H9 (cell line): ENCODE results near the gene SLC25A34. TPM values are rescaled to one million over a fixed set of nuclear protein-coding genes. Genes with fewer than 3 reads are reported as not detected.

Experiments
- DNase-seq: peaks from one replicate; pipeline ENCODE4 v3.0.0-alpha.2; 2017
- H2AFZ ChIP-seq: one replicate; pipeline ENCODE4 v1.6.1; 2013; ENCODE audit warnings: mild to moderate bottlenecking, low read length, control low read depth, moderate library complexity
- H2AK5ac ChIP-seq: 2 replicates; pipeline ENCODE4 v1.6.1; 2013; ENCODE audit warnings: low read length, control low read depth, mixed read lengths; ENCODE audit not compliant: insufficient read length
- H2BK120ac ChIP-seq: one replicate; pipeline ENCODE4 v1.6.1; 2013; ENCODE audit warnings: low read depth, mild to moderate bottlenecking, low read length, control low read depth, inconsistent platforms; ENCODE audit not compliant: poor library complexity, severe bottlenecking
- H2BK12ac ChIP-seq: 2 replicates; pipeline ENCODE4 v1.6.1; 2013; ENCODE audit warnings: low read length, control low read depth, mixed read lengths, low read depth; ENCODE audit not compliant: insufficient read length
- H2BK15ac ChIP-seq: 2 replicates; pipeline ENCODE4 v1.6.1; 2013; ENCODE audit warnings: low read depth, low read length, control low read depth
- H2BK20ac ChIP-seq: one replicate; pipeline ENCODE4 v1.6.1; 2013; ENCODE audit warnings: low read depth, mild to moderate bottlenecking, low read length, control low read depth, inconsistent platforms; ENCODE audit not compliant: poor library complexity, severe bottlenecking
- H2BK5ac ChIP-seq: 2 replicates; pipeline ENCODE4 v1.6.1; 2013; ENCODE audit warnings: low read length, control low read depth, mixed read lengths; ENCODE audit not compliant: insufficient read length
- H3K14ac ChIP-seq: 2 replicates; pipeline ENCODE4 v1.6.1; 2013; ENCODE audit warnings: low read length, control low read depth; ENCODE audit not compliant: insufficient read depth
- H3K18ac ChIP-seq: 2 replicates; pipeline ENCODE4 v1.6.1; 2013; ENCODE audit warnings: low read depth, mild to moderate bottlenecking, mixed read lengths, low read length, control low read depth; ENCODE audit not compliant: insufficient read length
- H3K23ac ChIP-seq: 2 replicates; pipeline ENCODE4 v1.6.1; 2013; ENCODE audit warnings: low read length, control low read depth, mixed read lengths, low read depth; ENCODE audit not compliant: insufficient read length
- H3K23me2 ChIP-seq: 2 replicates; pipeline ENCODE4 v1.6.1; 2013; ENCODE audit warnings: low read depth, mild to moderate bottlenecking, mixed read lengths, low read length, control low read depth; ENCODE audit not compliant: insufficient read length, poor library complexity, severe bottlenecking
- H3K27ac ChIP-seq: 2 replicates; pipeline ENCODE4 v1.5.1; 2013; ENCODE audit warnings: low read length, control low read depth, mixed read lengths, low read depth; ENCODE audit not compliant: insufficient read length
- H3K27me3 ChIP-seq: 2 replicates; pipeline ENCODE4 v1.6.1; 2013; ENCODE audit warnings: low read length, control low read depth, inconsistent platforms; ENCODE audit not compliant: insufficient read depth
- H3K4ac ChIP-seq: 2 replicates; pipeline ENCODE4 v1.6.1; 2013; ENCODE audit warnings: low read depth, mild to moderate bottlenecking, control low read depth, inconsistent platforms, low read length, moderate library complexity
- H3K4me1 ChIP-seq: 2 replicates; pipeline ENCODE4 v1.6.1; 2013; ENCODE audit warnings: low read length, control low read depth, inconsistent platforms; ENCODE audit not compliant: insufficient read depth
- H3K4me2 ChIP-seq: 2 replicates; pipeline ENCODE4 v1.6.1; 2013; ENCODE audit warnings: low read length, control low read depth, mixed read lengths; ENCODE audit not compliant: insufficient read length, insufficient read depth
- H3K56ac ChIP-seq: 2 replicates; pipeline ENCODE4 v1.6.1; 2013; ENCODE audit warnings: low read depth, mild to moderate bottlenecking, mixed read lengths, low read length, control low read depth; ENCODE audit not compliant: insufficient read length
- H3K79me1 ChIP-seq: 2 replicates; pipeline ENCODE4 v1.6.1; 2013; ENCODE audit warnings: low read depth, mild to moderate bottlenecking, moderate library complexity, low read length, control low read depth, inconsistent platforms; ENCODE audit not compliant: insufficient read depth, poor library complexity, severe bottlenecking
- H3K79me2 ChIP-seq: 2 replicates; pipeline ENCODE4 v1.6.1; 2013; ENCODE audit warnings: low read length, control low read depth, inconsistent platforms; ENCODE audit not compliant: insufficient read depth
- H3K9ac ChIP-seq: 2 replicates; pipeline ENCODE4 v1.6.1; 2013; ENCODE audit warnings: low read length, control low read depth, mixed read lengths; ENCODE audit not compliant: insufficient read length; ENCODE audit errors: extremely low read depth
- H3K9me3 ChIP-seq: one replicate; pipeline ENCODE4 v1.6.1; 2013; ENCODE audit warnings: low read depth, low read length, inconsistent platforms; ENCODE audit not compliant: control insufficient read depth
- H3T11ph ChIP-seq: one replicate; pipeline ENCODE4 v1.6.1; 2013; ENCODE audit warnings: mild to moderate bottlenecking, low read length, control low read depth, inconsistent platforms
- H4K20me1 ChIP-seq: one replicate; pipeline ENCODE4 v1.6.1; 2013; ENCODE audit not compliant: control insufficient read depth, insufficient read length, insufficient read depth
- H4K5ac ChIP-seq: 2 replicates; pipeline ENCODE4 v1.6.1; 2013; ENCODE audit warnings: low read depth, mild to moderate bottlenecking, mixed read lengths, low read length, control low read depth; ENCODE audit not compliant: insufficient read length
- H4K8ac ChIP-seq: replicated peaks from 2 replicates; pipeline ENCODE4 v1.6.1; 2013; ENCODE audit warnings: low read length, control low read depth, mixed read lengths, low read depth; ENCODE audit not compliant: insufficient read length
- H4K91ac ChIP-seq: 2 replicates; pipeline ENCODE4 v1.6.1; 2013; ENCODE audit warnings: low read depth, mild to moderate bottlenecking, moderate library complexity, mixed read lengths, low read length, control low read depth; ENCODE audit not compliant: insufficient read length
- H3K27ac Mint-ChIP-seq, 3 experiments: 2 replicates in 2 of 3; 3 replicates in 1 of 3; pipeline ENCODE4 v1.8.0; 2020 to 2021; ENCODE audit warnings: mixed read lengths in 3 of 3, mild to moderate bottlenecking in 1 of 3, moderate library complexity in 1 of 3
- H3K27me3 Mint-ChIP-seq: 2 replicates; pipeline ENCODE4 v1.8.0; 2021; ENCODE audit warnings: low read depth, mild to moderate bottlenecking, moderate library complexity, mixed read lengths
- H3K36me3 Mint-ChIP-seq, 3 experiments: 2 replicates in 2 of 3; 3 replicates in 1 of 3; pipeline ENCODE4 v1.8.0; 2020 to 2021; ENCODE audit warnings: low read depth in 3 of 3, mixed read lengths in 3 of 3; ENCODE audit not compliant: insufficient read depth in 1 of 3
- H3K4me1 Mint-ChIP-seq, 2 experiments: 2 replicates each; pipeline ENCODE4 v1.8.0; 2020; ENCODE audit warnings: mixed read lengths in 2 of 2
- H3K4me3 Mint-ChIP-seq, 2 experiments: 2 replicates in 1 of 2; 3 replicates in 1 of 2; pipeline ENCODE4 v1.8.0; 2020 to 2021; ENCODE audit warnings: mild to moderate bottlenecking in 2 of 2, mixed read lengths in 2 of 2, moderate library complexity in 1 of 2
- H3K9me3 Mint-ChIP-seq, 2 experiments: 2 replicates in 1 of 2; 3 replicates in 1 of 2; pipeline ENCODE4 v1.8.0; 2020; ENCODE audit warnings: mild to moderate bottlenecking in 2 of 2, mixed read lengths in 2 of 2, moderate library complexity in 1 of 2
- WGBS: extraction: QIAGEN DNeasy Blood & Tissue Kit; methylation state at CpG from one replicate; pipeline ENCODE4 v1.1.7; 2013; ENCODE audit warnings: missing lambda C conversion rate, low lambda C conversion rate, mixed read lengths; ENCODE audit not compliant: insufficient read length; ENCODE audit errors: extremely low coverage; 5-methylcytosine and 5-hydroxymethylcytosine counted together
- total RNA-seq: library from RNA; stranded (reverse); gene quantifications from 2 replicates; pipeline ENCODE4 v1.2.1, GENCODE V29; 2021
- TF ChIP-seq, protein P1 (sequence below): fragments of 200-600 bp; sonication (generic); conservative IDR thresholded peaks from 3 replicates; pipeline ENCODE4 v1.8.0; 2021; ENCODE audit warnings: antibody characterized with exemption, mild to moderate bottlenecking

Gene SLC25A34
- total RNA-seq, 1 experiment from 2014 or later, result 1.5 TPM

DNA sequence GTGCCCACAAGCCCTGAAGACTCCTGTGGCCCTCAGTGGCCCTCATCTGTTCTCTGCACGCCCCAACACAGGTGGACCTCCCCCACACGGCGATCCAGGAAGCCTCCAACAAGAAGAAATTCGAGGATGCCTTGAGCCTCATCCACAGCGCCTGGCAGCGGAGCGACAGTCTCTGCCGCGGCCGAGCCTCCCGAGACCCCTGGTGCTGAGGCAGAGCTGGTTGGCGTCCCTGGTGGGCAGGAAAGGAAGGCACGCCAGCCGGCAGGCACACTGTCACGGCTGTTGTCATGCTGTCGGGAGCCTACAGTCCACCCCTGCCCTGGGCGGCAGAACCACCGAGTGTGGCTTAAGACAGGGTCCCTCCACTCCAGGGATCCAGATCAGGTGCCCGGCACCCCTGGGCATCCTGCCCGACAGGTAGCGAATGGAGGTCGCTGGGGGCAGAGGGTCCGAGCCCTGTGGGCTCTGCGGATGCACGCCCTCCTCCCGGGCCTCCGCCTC lies 2.3 kb upstream of the SLC25A34 start:
- no peak overlapping the region for H2BK20ac ChIP-seq
- no peak overlapping the region for H3T11ph ChIP-seq
- no peaks in the 10 kb centered on the region for H3K4me1 ChIP-seq
- H3K18ac ChIP-seq, result no peak overlapping the region
- H3K79me2 ChIP-seq, result no peaks in the 10 kb centered on the region
- H2BK15ac ChIP-seq, result no peak overlapping the region
- H4K8ac ChIP-seq, result no peak overlapping the region
- peaks cover 5 to 10% of the 10 kb centered on the region in 2 experiments for H3K4me1 Mint-ChIP-seq
- H2AFZ ChIP-seq, result no peak overlapping the region
- WGBS, result no CpG with 5 or more reads among the region's 27 CpGs
- H2BK120ac ChIP-seq, result no peak overlapping the region
- H2BK5ac ChIP-seq, result no peak overlapping the region
- H3K27me3 ChIP-seq, result no peaks in the 10 kb centered on the region
- no peaks in the 10 kb centered on the region for H3K23me2 ChIP-seq
- no peak overlapping the region for H3K4me3 Mint-ChIP-seq
- H3K14ac ChIP-seq, result no peak overlapping the region
- no peak overlapping the region for H3K23ac ChIP-seq
- H3K36me3 Mint-ChIP-seq, result peaks cover 9 to 28% (median 24%) of the 10 kb centered on the region in 3 experiments; a peak in 5 of 7 replicates
- H3K56ac ChIP-seq, result no peak overlapping the region
- TF ChIP-seq, protein P1, sequence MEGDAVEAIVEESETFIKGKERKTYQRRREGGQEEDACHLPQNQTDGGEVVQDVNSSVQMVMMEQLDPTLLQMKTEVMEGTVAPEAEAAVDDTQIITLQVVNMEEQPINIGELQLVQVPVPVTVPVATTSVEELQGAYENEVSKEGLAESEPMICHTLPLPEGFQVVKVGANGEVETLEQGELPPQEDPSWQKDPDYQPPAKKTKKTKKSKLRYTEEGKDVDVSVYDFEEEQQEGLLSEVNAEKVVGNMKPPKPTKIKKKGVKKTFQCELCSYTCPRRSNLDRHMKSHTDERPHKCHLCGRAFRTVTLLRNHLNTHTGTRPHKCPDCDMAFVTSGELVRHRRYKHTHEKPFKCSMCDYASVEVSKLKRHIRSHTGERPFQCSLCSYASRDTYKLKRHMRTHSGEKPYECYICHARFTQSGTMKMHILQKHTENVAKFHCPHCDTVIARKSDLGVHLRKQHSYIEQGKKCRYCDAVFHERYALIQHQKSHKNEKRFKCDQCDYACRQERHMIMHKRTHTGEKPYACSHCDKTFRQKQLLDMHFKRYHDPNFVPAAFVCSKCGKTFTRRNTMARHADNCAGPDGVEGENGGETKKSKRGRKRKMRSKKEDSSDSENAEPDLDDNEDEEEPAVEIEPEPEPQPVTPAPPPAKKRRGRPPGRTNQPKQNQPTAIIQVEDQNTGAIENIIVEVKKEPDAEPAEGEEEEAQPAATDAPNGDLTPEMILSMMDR, result no peak
- peaks cover 2% of the 10 kb centered on the region; the same call in 1 of the 2 replicates for H3K27me3 Mint-ChIP-seq
- no peak overlapping the region for H3K27ac Mint-ChIP-seq
- H2AK5ac ChIP-seq, result no peak overlapping the region
- H2BK12ac ChIP-seq, result no peak overlapping the region
- no peak overlapping the region for H4K91ac ChIP-seq
- no peak overlapping the region for H3K4ac ChIP-seq
- no peaks in the 10 kb centered on the region for H3K9me3 Mint-ChIP-seq
- no peaks in the 10 kb centered on the region for H4K20me1 ChIP-seq
- no peaks in the 10 kb centered on the region for H3K79me1 ChIP-seq
- DNase-seq, result no peak
- no peak overlapping the region for H3K4me2 ChIP-seq
- no peak overlapping the region for H4K5ac ChIP-seq
- no peak overlapping the region for H3K27ac ChIP-seq
- H3K9ac ChIP-seq, result no peak overlapping the region
- no peaks in the 10 kb centered on the region for H3K9me3 ChIP-seq
